Spleen (tissue), 13 donors: Measurements from ENCODE around the gene AFAP1. TPM values are rescaled to one million over a fixed set of nuclear protein-coding genes. Genes with fewer than 3 reads are reported as not detected.
A peak's percentile ranks its signal among the peaks of the same experiment; 100 is the strongest.

ENCODE experiments used
- DNase-seq: peaks from one replicate; pipeline ENCODE4 v3.0.0-alpha.2; 2020
- H3K27ac ChIP-seq, 8 donors: fragments of 200-600 bp; sonication (generic) in 7 of 8; 1 replicate in 4 of 8; 2 replicates in 4 of 8; pipeline versions ENCODE4 v1.5.0 to v1.8.0; 2016 to 2021; ENCODE audit warnings: inconsistent platforms in 4 of 8, mild to moderate bottlenecking in 4 of 8, moderate library complexity in 1 of 8
- H3K27me3 ChIP-seq, 7 donors: fragments of 200-600 bp; sonication (generic) in 6 of 7; replicated peaks in 1 of 7; 1 replicate in 4 of 7; 2 replicates in 3 of 7; pipeline versions ENCODE4 v1.5.0 to v1.8.0; 2016 to 2021; ENCODE audit warnings: inconsistent platforms in 3 of 7, mild to moderate bottlenecking in 1 of 7
- H3K36me3 ChIP-seq, 6 donors: fragments of 200-600 bp; sonication (generic) in 5 of 6; 1 replicate in 4 of 6; 2 replicates in 2 of 6; pipeline versions ENCODE4 v1.5.0 to v1.8.0; 2016 to 2021; ENCODE audit warnings: inconsistent platforms in 2 of 6
- H3K4me1 ChIP-seq, 6 donors: fragments of 200-600 bp; sonication (generic) in 5 of 6; 1 replicate in 3 of 6; 2 replicates in 3 of 6; pipeline versions ENCODE4 v1.5.0 to v1.8.0; 2016 to 2021; ENCODE audit warnings: inconsistent platforms in 3 of 6
- H3K4me3 ChIP-seq, 8 donors: fragments of 200-600 bp; sonication (generic) in 7 of 8; 1 replicate in 4 of 8; 2 replicates in 4 of 8; pipeline versions ENCODE4 v1.5.0 to v1.8.0; 2016 to 2021; ENCODE audit warnings: inconsistent platforms in 4 of 8, mild to moderate bottlenecking in 4 of 8, moderate library complexity in 2 of 8
- H3K9me3 ChIP-seq, 8 donors: fragments of 200-600 bp; sonication (generic) in 7 of 8; 1 replicate in 4 of 8; 2 replicates in 4 of 8; pipeline versions ENCODE4 v1.5.0 to v1.8.0; 2016 to 2021; ENCODE audit warnings: inconsistent platforms in 4 of 8
- CTCF ChIP-seq, 11 experiments: fragments of 200-600 bp in 7 of 11; fragments of 450-650 bp in 4 of 11; sonication (generic) in 4 of 11; IDR thresholded peaks in 8 of 11; conservative IDR thresholded peaks in 3 of 11; 1 replicate in 7 of 11; 2 replicates in 4 of 11; pipeline versions ENCODE4 v1.4.0 to v1.8.0; 2016 to 2021; ENCODE audit warnings: antibody characterized with exemption in 11 of 11, inconsistent platforms in 4 of 11, mild to moderate bottlenecking in 1 of 11
- POLR2A ChIP-seq, 3 donors: fragments of 450-650 bp; IDR thresholded peaks; one replicate each; pipeline ENCODE4 v1.5.1; 2017; ENCODE audit warnings: antibody characterized with exemption in 3 of 3, mild to moderate bottlenecking in 1 of 3
- POLR2AphosphoS5 ChIP-seq, 3 donors: sonication (generic); formaldehyde crosslinking; IDR thresholded peaks; one replicate each; pipeline ENCODE4 v1.5.1; 2017; ENCODE audit warnings: antibody characterized with exemption in 3 of 3
- WGBS, 5 donors: extraction: QIAGEN DNeasy Blood & Tissue Kit in 3 of 5; methylation state at CpG; one replicate each; pipeline versions ENCODE4 v1.1.5 to v1.1.7; 2013 to 2018; 5-methylcytosine and 5-hydroxymethylcytosine counted together
- intact Hi-C: fragments of 100-400 bp; cut with DNase I; formaldehyde crosslinking; loops from one replicate; pipeline ENCODE4 v1.15.0; 2023; ENCODE audit warnings: low total_unique reads
- long read RNA-seq, 2 donors: transcript quantifications; one replicate each; lab custom pipeline, GENCODE V29; 2026
- polyA plus RNA-seq, 3 donors: library from polyadenylated mRNA; stranded (reverse); fragments of 200-250 nt; gene quantifications; one replicate each; pipeline ENCODE4 v1.2.1, GENCODE V29; 2013
- total RNA-seq, 7 donors: library from RNA; depleted of rRNA in 3 of 7; stranded (reverse); fragments of >200 nt in 3 of 7; fragmentation: NEBNext Ultra II Directional in 4 of 7; extraction: Animal tissue kit (Norgen Biotek cat#: 25700) in 4 of 7; gene quantifications; one replicate each; pipeline versions ENCODE4 v1.1.0 to v1.2.1, GENCODE V29; 2016 to 2021
- donor health status: healthy with polysubstance abuse.
- donor health status: DM: no; HTN: no; CAD: no; lungs with moderate emphysema.
- donor health status: DM: no; HTN: no; CAD: no.
- donor health status: Bipolar disorder and iron deficiency.
- donor health status: healthy.
- donor health status: DM: no; HTN: no; CAD: no.
- donor health status: DM: yes; HTN: yes; CAD: no.

AFAP1 gene
- total RNA-seq (10 to 100 TPM in 6 of 7 donors, 1 to 10 TPM in 1; 9.0 to 29.2 (median 14.5) TPM), polyA plus RNA-seq (1 to 10 TPM; 1.6 to 2.4 (median 1.7) TPM)
- long read RNA-seq, donor 1, full-length matches to known transcripts = 4 of 4 reads
- long read RNA-seq, donor 1, partial matches to known transcripts = 0 of 4 reads
- long read RNA-seq, donor 1, other reads (novel, unspliced or antisense) = 0 of 4 reads
- long read RNA-seq, donor 2 = 0 reads

- peak; percentile 92 for DNase-seq
- 0 to 3% (median 2%) methylated on average over 35 to 96 of the region's 96 CpGs for WGBS, 5 donors
- Histone ChIP-seq H3K9me3 (no peaks in the 10 kb centered on the region), H3K4me1 (peaks cover 0 to 50% (median 25%) of the 10 kb centered on the region in 6 donors), H3K4me3 (peak within 1 kb of the TSS; percentile 51 to 83 (median 64)), H3K27ac (peak within 1 kb of the TSS; percentile 57 to 90 (median 86)), H3K36me3 (no peaks in the 10 kb centered on the region), H3K27me3 (peaks cover 0 to 49% (median 27%) of the 10 kb centered on the region in 7 donors)
- TF ChIP-seq POLR2A (IDR thresholded peaks at IDR 0.05) = peak in 1 of 3 donors; percentile 12
- TF ChIP-seq POLR2AphosphoS5 (IDR thresholded peaks at IDR 0.05) = peak; percentile 48 to 82 (median 78)
- no peak for TF ChIP-seq CTCF (IDR thresholded peaks at IDR 0.05 in 8 of 11, conservative IDR thresholded peaks at IDR 0.05 in 3 of 11)
- intact Hi-C loops = no loop called here
These were observed at the start of gene AFAP1 for GRCh38 chr4:7939377-7940108. AFAP1 (minus strand) TSS chr4:7939861; CDS start chr4:7872078, 67,783 bp downstream.

- intact Hi-C loops = loop anchor here (2.0 kb wide), 1 partner anchor 186 kb away; no protein-coding TSS in a partner anchor
- peaks cover 4 to 28% (median 18%) of the 10 kb centered on the region in 6 donors for H3K4me1 ChIP-seq
- DNase-seq = no peak
- no peak overlapping the region for H3K4me3 ChIP-seq
- H3K27me3 ChIP-seq = peaks cover 0 to 15% (median 0%) of the 10 kb centered on the region in 7 donors
- H3K9me3 ChIP-seq = peaks cover 0 to 17% (median 11%) of the 10 kb centered on the region in 8 donors
- 75 to 95% (median 85%) methylated on average over 1 of the region's 1 CpG for WGBS, 5 donors
- TF ChIP-seq CTCF (IDR thresholded peaks at IDR 0.05 in 8 of 11, conservative IDR thresholded peaks at IDR 0.05 in 3 of 11) (no peak), POLR2A (IDR thresholded peaks at IDR 0.05) (no peak), POLR2AphosphoS5 (IDR thresholded peaks at IDR 0.05) (no peak)
- no peak overlapping the region for H3K27ac ChIP-seq
- H3K36me3 ChIP-seq = peaks cover 0 to 45% (median 0%) of the 10 kb centered on the region in 6 donors
These were observed 48.8 kb upstream of the AFAP1 start for GRCh38 chr4:7988437-7988836.

GRCh38 chr4:7987148-7987989 is 47.7 kb upstream of the AFAP1 start:
- 47 to 50% (median 48%) methylated on average over 10 of the region's 10 CpGs for WGBS, 5 donors
- Histone ChIP-seq H3K4me1 (peaks cover 4 to 25% (median 18%) of the 10 kb centered on the region in 6 donors), H3K4me3 (no peak overlapping the region), H3K9me3 (peaks cover 0 to 17% (median 11%) of the 10 kb centered on the region in 8 donors), H3K36me3 (peaks cover 0 to 52% (median 0%) of the 10 kb centered on the region in 6 donors), H3K27ac (no peak overlapping the region), H3K27me3 (peaks cover 0 to 15% (median 0%) of the 10 kb centered on the region in 7 donors)
- TF ChIP-seq POLR2A (IDR thresholded peaks at IDR 0.05) = no peak
- peak; percentile 45 to 88 (median 77) for TF ChIP-seq CTCF (IDR thresholded peaks at IDR 0.05 in 8 of 11, conservative IDR thresholded peaks at IDR 0.05 in 3 of 11)
- peak in 1 of 3 donors; percentile 26 for TF ChIP-seq POLR2AphosphoS5 (IDR thresholded peaks at IDR 0.05)
- DNase-seq = no peak
- intact Hi-C loops = no loop called here
